Sigmoid colon (tissue), 4 donors: ENCODE data around the gene LARP6.

Experiments
- CTCF ChIP-seq, 4 experiments: fragments of 450-650 bp in 3 of 4; fragments of 200-600 bp in 1 of 4; IDR thresholded peaks; one replicate each; pipeline ENCODE4 v1.5.1; 2016 to 2019; ENCODE audit warnings: antibody characterized with exemption in 4 of 4, mild to moderate bottlenecking in 3 of 4, moderate library complexity in 2 of 4
- EP300 ChIP-seq, 4 donors: sonication (generic); formaldehyde crosslinking; IDR thresholded peaks; one replicate each; pipeline ENCODE4 v1.6.1; 2017; ENCODE audit warnings: antibody characterized with exemption in 4 of 4
- POLR2A ChIP-seq, 2 donors: fragments of 450-650 bp; IDR thresholded peaks; one replicate each; pipeline ENCODE4 v1.6.1; 2016; ENCODE audit warnings: antibody characterized with exemption in 2 of 2, mild to moderate bottlenecking in 2 of 2, moderate library complexity in 2 of 2
- POLR2AphosphoS5 ChIP-seq, 4 donors: sonication (generic); formaldehyde crosslinking; IDR thresholded peaks; one replicate each; pipeline ENCODE4 v1.6.1; 2017; ENCODE audit warnings: antibody characterized with exemption in 4 of 4

GRCh38 chr15:70902107-70902506 lies 48.1 kb upstream of the LARP6 start:
- TF ChIP-seq POLR2A (IDR thresholded peaks at IDR 0.05) (no peak), CTCF (IDR thresholded peaks at IDR 0.05) (no peak), EP300 (IDR thresholded peaks at IDR 0.05) (no peak), POLR2AphosphoS5 (IDR thresholded peaks at IDR 0.05) (no peak)
